Measurements from ENCODE around the gene ZNF195. TPM values are rescaled to one million over a fixed set of nuclear protein-coding genes. Genes with fewer than 3 reads are reported as not detected.
"Not testable (repeated sequence)": the region's sequence is repeated elsewhere in the genome, so short reads cannot be mapped to it uniquely, and the experiment has no call there.

ZNF195 gene
- total RNA-seq, 1 donor from 2014 or later, result 16.9 TPM

DNA sequence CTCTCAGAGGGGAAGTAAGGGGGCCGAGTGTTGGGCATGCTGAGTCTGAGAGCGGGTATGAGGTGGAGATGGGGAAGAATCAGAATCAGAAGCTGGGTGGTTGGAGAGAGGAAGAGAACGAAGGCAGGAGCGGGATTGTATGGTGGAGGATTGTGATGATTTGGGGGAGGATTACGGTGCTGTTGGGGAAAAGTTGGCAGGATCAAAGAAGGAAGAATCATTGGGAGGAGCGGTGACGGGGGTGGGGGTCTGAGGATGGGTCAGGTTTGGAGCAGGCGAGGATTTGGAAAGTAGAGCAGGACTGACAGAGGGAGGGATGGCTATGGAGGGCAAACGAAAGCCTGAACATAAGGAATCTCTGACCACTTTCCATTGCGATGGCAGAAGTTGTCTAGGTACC lies 22.1 kb downstream of the ZNF195 start:
- no peak for DNase-seq (ENCODE audit: extremely low read depth, low read depth, low spot score)

DNA sequence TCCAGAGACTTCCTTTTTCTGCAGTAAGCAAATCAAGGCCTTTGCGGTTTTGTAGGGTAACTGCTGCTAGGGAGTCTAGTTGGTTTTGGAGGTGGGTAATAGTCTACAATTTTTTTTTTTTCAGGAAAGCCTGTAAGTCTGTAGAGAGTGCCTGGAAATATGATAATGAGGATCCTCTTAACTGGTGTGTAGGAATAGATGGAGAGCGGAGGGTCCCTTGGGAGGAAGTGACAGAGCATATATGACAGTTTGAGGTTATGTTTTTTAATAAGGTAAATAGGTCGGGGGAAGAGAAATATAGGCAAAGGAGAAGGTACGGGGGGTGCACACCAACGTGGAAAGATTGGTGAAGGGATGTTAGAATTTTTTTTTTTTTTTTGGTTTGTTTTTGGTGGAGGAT lies 25.9 kb downstream of the ZNF195 start:
- no peak for DNase-seq (ENCODE audit: extremely low read depth, low read depth, low spot score)

DNA sequence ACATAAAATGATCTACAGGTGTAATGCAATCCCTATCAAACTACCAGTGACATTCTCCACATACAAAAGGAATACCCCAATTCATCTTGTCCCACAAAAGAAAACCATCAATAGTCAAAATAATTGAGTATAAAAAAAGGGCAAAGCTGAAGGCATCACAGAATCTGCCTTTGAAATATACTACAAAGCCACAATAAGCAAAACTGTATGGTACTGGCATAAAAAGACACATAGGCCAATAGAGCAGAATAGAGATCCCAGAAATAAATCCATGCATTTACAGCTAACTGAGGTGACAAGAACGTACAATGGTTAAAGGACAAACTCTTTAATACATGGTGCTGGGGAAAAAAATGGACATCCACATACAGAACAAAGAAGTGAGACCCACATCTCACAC lies 31.8 kb downstream of the ZNF195 start:
- no peak for DNase-seq (ENCODE audit: extremely low read depth, low read depth, low spot score)

- DNase-seq (ENCODE audit: extremely low read depth, low read depth, low spot score), result no peak
These were observed 32.4 kb downstream of the ZNF195 start for GRCh38 chr11:3346587-3346986.

DNA sequence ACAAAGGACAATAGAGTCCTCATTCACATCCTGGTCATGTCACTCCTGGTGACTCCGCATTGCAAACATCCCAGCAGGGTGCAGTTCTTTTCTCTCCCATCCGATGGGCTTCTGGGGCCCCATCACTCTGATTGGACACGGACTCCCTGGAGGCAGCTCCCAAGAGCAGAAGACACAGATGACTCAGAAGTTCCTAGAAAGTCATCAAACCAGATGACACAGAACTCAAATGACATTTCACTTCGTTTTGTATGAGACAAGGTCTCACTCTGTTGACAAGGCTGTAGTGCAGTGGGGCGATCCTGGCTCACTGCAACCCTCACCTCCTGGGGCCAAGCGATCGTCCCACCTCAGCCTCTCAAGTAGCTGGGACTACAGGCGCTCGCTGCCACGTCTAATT lies 33.2 kb downstream of the ZNF195 start:
- DNase-seq (ENCODE audit: extremely low read depth, low read depth, low spot score), result no peak

DNA sequence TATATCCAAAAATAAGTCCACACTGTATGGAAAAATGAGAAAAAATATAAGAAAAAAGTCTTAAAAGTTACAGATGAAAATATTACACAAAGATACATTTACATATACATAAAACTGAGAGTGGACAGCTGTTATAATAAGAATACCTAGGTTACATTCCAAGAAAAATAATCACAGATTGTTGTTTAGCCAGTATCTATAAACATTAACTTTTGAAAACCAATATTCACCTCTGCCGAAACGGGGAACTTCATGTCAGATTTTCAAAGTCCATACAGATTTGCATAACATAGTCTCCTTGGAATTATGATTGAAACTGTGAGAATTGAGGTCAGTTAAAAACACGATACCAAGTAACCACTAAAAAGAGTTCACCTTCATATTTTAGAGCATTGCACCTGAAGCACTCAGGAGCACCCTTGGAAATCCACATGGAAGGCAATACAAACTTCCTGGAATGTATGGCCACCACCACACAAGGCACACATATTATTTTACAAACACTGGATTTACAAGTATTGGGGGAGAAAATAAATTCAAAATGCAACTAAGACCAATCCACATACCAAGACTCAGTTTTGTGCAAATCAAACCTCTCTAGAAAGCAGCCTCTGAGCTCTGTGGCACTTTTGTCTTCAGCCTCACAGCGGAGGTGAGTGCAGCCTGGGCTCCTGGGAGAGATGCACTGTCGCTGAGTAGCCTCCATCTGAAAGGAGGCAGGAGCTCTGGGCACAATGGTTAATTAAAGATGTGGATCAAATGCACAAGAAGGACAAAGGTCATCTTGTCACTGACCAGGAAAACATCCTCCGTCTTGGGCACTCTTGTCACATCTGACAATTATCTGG lies 34.4 kb downstream of the ZNF195 start:
- DNase-seq (ENCODE audit: extremely low read depth, low read depth, low spot score), result no peak

DNA sequence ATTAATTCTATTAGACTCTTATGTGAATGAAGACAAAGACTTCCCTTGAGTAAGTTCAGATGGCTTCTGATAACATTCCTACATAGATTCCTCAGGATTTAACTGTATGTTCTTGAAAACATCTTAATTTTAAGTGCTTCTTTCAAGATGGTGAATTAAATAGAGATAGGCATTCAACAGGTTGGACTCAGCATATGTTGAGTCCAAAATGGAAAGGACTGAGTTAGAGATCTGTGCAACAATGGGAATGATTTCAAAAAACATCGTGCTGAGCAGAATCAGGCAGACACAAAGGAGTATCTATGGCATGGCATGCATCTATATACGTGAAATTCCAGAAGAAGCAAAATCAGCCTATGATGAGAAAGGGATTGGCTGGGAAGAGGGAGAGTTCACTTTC lies 36.2 kb downstream of the ZNF195 start:
- no peak for DNase-seq (ENCODE audit: extremely low read depth, low read depth, low spot score)

DNA sequence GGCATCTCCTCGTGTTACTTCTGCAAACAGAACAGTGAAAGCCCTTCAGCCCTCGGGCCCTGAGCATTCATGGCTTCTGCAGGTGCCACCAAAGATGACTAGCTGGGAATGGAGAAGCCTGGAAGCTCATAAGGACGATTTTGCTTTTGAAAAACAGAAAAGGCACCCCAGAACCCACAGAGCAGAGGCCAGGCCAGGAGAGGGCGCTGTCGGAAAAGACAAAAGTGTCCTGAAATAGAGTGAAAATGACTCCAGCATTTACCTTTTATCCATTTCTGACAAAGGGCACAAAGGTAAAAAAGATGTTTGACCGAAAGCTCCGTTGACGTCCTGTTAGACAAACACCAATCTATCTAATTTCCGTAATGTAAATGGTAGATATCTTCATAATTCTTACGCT lies 37.6 kb downstream of the ZNF195 start:
- DNase-seq (ENCODE audit: extremely low read depth, low read depth, low spot score), result no peak

- no peak for DNase-seq (ENCODE audit: extremely low read depth, low read depth, low spot score)
These were observed 38.9 kb downstream of the ZNF195 start for GRCh38 chr11:3340025-3340424.

- DNase-seq (ENCODE audit: extremely low read depth, low read depth, low spot score), result no peak
These were observed 39.7 kb downstream of the ZNF195 start for GRCh38 chr11:3339340-3339624.

DNA sequence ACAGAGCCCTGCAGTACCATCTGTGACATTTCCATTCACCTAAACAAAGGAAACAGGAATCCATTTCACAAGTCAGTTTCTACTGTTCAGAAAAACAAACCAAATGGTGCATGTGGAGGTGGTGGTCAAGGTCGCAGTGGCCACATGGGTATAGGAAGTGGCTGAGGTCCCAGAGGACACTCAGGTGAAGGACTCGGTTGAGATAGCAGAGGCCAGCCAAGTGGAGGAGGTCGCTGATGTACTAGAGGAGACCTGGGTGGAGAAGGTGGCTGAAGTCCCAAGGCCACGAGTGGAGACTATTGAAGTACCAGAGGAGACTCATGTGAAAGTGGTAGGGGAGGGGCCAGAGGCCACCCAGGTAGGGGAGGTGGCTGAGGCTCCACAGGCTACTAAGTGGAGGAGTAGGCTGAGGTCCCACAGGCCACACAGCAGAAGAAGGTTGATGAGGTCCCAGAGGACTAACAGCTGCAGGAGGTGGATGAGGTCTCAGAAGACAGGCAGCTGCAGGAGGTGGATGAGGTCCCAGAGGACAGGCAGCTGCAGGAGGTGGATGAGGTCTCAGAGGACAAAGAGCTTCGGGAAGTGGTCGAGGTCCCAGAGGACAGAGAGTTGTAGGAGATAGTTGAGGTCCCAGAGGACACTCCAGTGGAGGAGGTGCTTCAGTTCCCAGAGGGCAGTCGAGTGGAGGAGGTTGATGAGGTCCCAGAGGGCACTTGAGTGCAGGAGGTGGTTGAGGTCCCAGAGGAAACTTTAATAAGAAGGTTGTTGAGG lies 40.2 kb downstream of the ZNF195 start:
- no peak for DNase-seq (ENCODE audit: extremely low read depth, low read depth, low spot score)

DNA sequence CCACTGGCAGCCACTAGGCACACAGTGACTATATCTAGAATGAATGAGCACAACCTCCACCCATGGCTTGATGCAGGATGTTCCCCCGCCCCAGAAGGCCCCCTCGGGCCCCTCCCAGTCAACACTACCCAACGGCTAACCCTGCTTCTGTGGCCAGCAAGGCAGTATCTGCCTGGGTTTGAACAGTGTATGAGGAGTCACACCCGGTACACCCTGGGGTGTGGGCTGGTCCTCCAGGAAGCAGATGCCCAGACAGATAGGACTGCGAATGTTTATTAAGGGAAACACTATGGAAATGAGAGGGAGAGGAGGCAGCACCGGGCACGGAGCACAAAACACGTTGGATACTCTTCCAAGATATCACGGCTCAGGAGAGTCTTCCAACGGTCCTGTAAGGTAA lies 42.5 kb downstream of the ZNF195 start:
- DNase-seq (ENCODE audit: extremely low read depth, low read depth, low spot score), result not testable (repeated sequence)

GRCh38 chr11:3333157-3333556 lies 45.8 kb downstream of the ZNF195 start:
- not testable (repeated sequence) for DNase-seq (ENCODE audit: extremely low read depth, low read depth, low spot score)

DNA sequence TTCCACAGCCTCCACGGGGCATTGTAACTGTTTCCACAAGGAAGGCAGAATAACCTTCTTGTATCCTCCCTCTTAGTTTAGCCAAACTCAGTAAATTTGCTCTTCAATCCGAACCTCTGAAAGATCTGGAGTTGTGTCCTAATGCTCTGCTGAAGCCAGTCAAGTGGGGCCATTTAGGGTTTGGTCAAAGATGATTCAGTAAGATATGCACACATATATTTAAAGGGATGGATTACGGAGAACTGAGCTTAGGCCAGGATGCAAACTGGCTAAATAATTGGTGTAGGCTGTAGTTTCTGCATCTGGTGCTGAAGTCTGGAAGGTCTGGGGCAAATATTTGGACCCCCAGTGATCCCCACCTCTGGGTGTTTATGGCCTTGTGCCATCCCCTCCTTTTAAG lies 47.9 kb downstream of the ZNF195 start:
- not testable (repeated sequence) for DNase-seq (ENCODE audit: extremely low read depth, low read depth, low spot score)

DNA sequence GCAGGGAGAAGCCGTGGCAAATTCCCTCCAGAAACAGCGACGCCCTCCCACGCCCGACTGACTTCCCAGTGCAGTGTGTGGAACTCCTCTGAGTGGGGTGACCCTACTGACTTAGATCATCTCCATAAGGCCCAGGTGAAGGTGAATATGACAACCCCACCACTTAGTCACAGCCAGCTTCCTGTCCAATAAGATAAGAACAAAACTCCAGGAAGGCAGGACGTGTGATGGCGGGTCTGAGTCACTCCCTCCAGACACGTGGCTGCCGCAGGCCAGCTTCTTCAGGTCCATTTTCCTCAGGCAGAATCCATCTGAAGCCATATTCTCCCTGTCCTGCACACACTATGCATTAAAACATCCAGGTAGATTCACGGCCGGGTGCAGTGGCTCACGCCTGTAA lies 48.9 kb downstream of the ZNF195 start:
- not testable (repeated sequence) for DNase-seq (ENCODE audit: extremely low read depth, low read depth, low spot score)

DNA sequence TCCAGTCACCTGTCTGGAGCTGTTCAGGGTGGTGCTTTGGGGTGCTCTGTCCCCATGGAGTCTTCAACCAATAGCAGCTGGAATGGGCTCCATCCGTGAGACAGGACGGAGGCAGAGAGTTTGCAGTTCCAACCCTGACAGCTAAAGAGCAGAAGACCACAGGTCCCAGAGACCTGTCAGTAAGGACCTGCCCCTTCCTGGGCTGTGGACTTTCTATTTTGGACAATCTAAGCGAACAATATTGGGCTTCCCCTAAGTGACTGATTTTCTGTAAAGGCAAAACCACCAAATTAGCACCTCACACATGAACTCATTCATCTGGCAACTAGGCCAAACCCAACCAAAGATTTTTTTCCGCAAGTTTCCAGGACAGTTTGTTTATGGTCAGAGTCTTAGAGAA lies 50.4 kb downstream of the ZNF195 start:
- not testable (repeated sequence) for DNase-seq (ENCODE audit: extremely low read depth, low read depth, low spot score)

DNA sequence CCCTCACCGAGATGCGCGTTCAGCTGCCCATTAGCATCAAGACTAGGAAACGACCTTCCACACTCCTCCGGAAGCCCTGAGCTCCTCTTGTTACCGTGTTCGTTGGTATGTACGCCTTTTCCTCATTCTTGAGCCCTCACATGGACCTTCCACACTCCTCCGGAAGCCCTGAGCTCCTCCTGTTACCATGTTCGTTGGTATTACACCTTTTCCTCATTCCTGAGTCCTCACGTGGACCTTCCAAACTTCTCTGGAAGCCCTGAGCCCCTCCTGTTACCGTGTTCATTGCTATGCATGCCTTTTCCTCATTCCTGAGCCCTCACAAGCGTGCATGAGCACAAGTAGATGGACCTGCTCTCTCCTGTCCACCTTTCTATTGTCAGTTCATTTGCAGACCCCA lies 52.5 kb downstream of the ZNF195 start:
- not testable (repeated sequence) for DNase-seq (ENCODE audit: extremely low read depth, low read depth, low spot score)

DNA sequence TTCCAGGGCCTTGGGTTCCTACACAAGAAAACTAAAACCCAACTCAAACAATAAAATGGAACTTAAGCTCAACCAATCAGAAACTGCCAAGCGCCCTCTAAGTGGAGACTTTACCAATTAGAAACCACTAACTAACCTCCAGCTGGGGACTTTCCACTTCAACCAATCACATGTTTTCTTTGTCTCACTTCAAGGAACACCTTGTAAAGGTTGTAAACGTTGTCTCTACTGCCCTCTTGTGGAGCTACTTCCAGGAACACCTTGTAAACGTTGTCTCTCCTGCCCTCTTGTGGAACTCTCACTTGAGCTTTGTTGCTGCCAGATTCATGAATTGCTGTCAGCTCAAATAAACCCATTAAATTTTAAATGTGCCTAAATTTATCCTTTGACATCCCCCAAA lies 54.2 kb downstream of the ZNF195 start:
- DNase-seq (ENCODE audit: extremely low read depth, low read depth, low spot score), result not testable (repeated sequence)
